Tibial nerve (tissue), 4 donors: ENCODE data around the gene RPUSD1. TPM values are rescaled to one million over a fixed set of nuclear protein-coding genes. Genes with fewer than 3 reads are reported as not detected.
"Not testable (repeated sequence)": the region's sequence is repeated elsewhere in the genome, so short reads cannot be mapped to it uniquely, and the experiment has no call there.

ENCODE experiments used
- DNase-seq, 2 donors: peaks; one replicate each; pipeline ENCODE4 v3.0.0-alpha.2; 2019; ENCODE audit warnings: low spot score in 2 of 2
- H3K27ac ChIP-seq, 4 donors: fragments of 200-600 bp; sonication (generic) in 3 of 4; one replicate each; pipeline ENCODE4 v1.5.1; 2017 to 2019; ENCODE audit warnings: mild to moderate bottlenecking in 1 of 4
- H3K27me3 ChIP-seq, 2 donors: fragments of 200-600 bp; sonication (generic) in 1 of 2; one replicate each; pipeline versions ENCODE4 v1.5.1 to v1.6.0; 2017 to 2019
- H3K36me3 ChIP-seq, 3 donors: fragments of 200-600 bp; sonication (generic); one replicate each; pipeline ENCODE4 v1.5.1; 2018 to 2019
- H3K4me1 ChIP-seq, 4 donors: fragments of 200-600 bp; sonication (generic) in 3 of 4; one replicate each; pipeline ENCODE4 v1.5.1; 2017 to 2019
- H3K4me3 ChIP-seq, 4 donors: fragments of 200-600 bp; sonication (generic) in 3 of 4; one replicate each; pipeline ENCODE4 v1.5.1; 2017 to 2019; ENCODE audit warnings: mild to moderate bottlenecking in 1 of 4, moderate library complexity in 1 of 4
- H3K9me3 ChIP-seq, 4 donors: fragments of 200-600 bp; sonication (generic) in 3 of 4; one replicate each; pipeline ENCODE4 v1.5.1; 2017 to 2019
- CTCF ChIP-seq, 5 experiments: fragments of 200-600 bp in 3 of 5; fragments of 450-650 bp in 2 of 5; sonication (generic) in 3 of 5; IDR thresholded peaks; one replicate each; pipeline ENCODE4 v1.5.1; 2016 to 2019; ENCODE audit warnings: antibody characterized with exemption in 5 of 5, mild to moderate bottlenecking in 3 of 5, moderate library complexity in 2 of 5
- EP300 ChIP-seq, 2 donors: sonication (generic); formaldehyde crosslinking; IDR thresholded peaks; one replicate each; pipeline ENCODE4 v1.6.1; 2017; ENCODE audit warnings: antibody characterized with exemption in 2 of 2, mild to moderate bottlenecking in 1 of 2
- POLR2A ChIP-seq, 2 donors: fragments of 450-650 bp; IDR thresholded peaks; one replicate each; pipeline ENCODE4 v1.6.1; 2017; ENCODE audit warnings: antibody characterized with exemption in 2 of 2, mild to moderate bottlenecking in 2 of 2, moderate library complexity in 2 of 2
- WGBS, 2 donors: methylation state at CpG; one replicate each; pipeline ENCODE4 v1.1.5; 2018; 5-methylcytosine and 5-hydroxymethylcytosine counted together
- total RNA-seq, 4 donors: library from RNA; depleted of rRNA; stranded (reverse); fragments of >200 nt; gene quantifications; one replicate each; pipeline ENCODE4 v1.1.0, GENCODE V29; 2016

The RPUSD1 gene
- total RNA-seq, 4 donors from 2014 or later, result 8.5 to 18.3 (median 12.5) TPM

GRCh38 chr16:777826-778225 is 10.4 kb downstream of the RPUSD1 start:
- DNase-seq, result no peak
- no peak overlapping the region for H3K4me3 ChIP-seq
- WGBS, 2 donors, result 27 to 30% methylated on average over 16 of the region's 16 CpGs
- TF ChIP-seq EP300 (IDR thresholded peaks at IDR 0.05), result no peak
- no peak for TF ChIP-seq POLR2A (IDR thresholded peaks at IDR 0.05)
- no peak for TF ChIP-seq CTCF (IDR thresholded peaks at IDR 0.05)
- H3K9me3 ChIP-seq, result no peaks in the 10 kb centered on the region
- no peaks in the 10 kb centered on the region for H3K4me1 ChIP-seq
- no peaks in the 10 kb centered on the region for H3K36me3 ChIP-seq
- peaks cover 0 to 81% of the 10 kb centered on the region in 2 donors for H3K27me3 ChIP-seq
- H3K27ac ChIP-seq, result no peak overlapping the region

GRCh38 chr16:776824-777223 is 11.4 kb downstream of the RPUSD1 start:
- no peaks in the 10 kb centered on the region for H3K36me3 ChIP-seq
- no peaks in the 10 kb centered on the region for H3K9me3 ChIP-seq
- no peak for DNase-seq
- no peak overlapping the region for H3K4me3 ChIP-seq
- 88% methylated on average over 9 of the region's 9 CpGs for WGBS, 2 donors
- TF ChIP-seq CTCF (IDR thresholded peaks at IDR 0.05) (no peak), EP300 (IDR thresholded peaks at IDR 0.05) (no peak), POLR2A (IDR thresholded peaks at IDR 0.05) (no peak)
- H3K27ac ChIP-seq, result no peak overlapping the region
- H3K27me3 ChIP-seq, result peaks cover 0 to 71% of the 10 kb centered on the region in 2 donors
- H3K4me1 ChIP-seq, result no peaks in the 10 kb centered on the region

GRCh38 chr16:776298-776697 is 11.9 kb downstream of the RPUSD1 start:
- not testable (repeated sequence) for DNase-seq, H3K9me3 ChIP-seq, H3K4me3 ChIP-seq, H3K27ac ChIP-seq, H3K4me1 ChIP-seq, H3K36me3 ChIP-seq
- WGBS, 2 donors, result 90 to 93% methylated on average over 10 of the region's 10 CpGs
- peaks cover 0 to 65% of the 10 kb centered on the region in 2 donors for H3K27me3 ChIP-seq

- Histone ChIP-seq H3K27ac (no peak overlapping the region), H3K27me3 (peaks cover 0 to 64% of the 10 kb centered on the region in 2 donors), H3K4me1 (no peaks in the 10 kb centered on the region), H3K4me3 (no peak overlapping the region), H3K36me3 (no peaks in the 10 kb centered on the region), H3K9me3 (no peaks in the 10 kb centered on the region)
- 56 to 57% methylated on average over 27 to 33 of the region's 36 CpGs for WGBS, 2 donors
- no peak for TF ChIP-seq EP300 (IDR thresholded peaks at IDR 0.05)
- no peak for TF ChIP-seq CTCF (IDR thresholded peaks at IDR 0.05)
- no peak for TF ChIP-seq POLR2A (IDR thresholded peaks at IDR 0.05)
- no peak for DNase-seq
Measured at GRCh38 chr16:775236-775796, 12.9 kb downstream of the RPUSD1 start.

GRCh38 chr16:774086-775001 is 13.8 kb downstream of the RPUSD1 start:
- Histone ChIP-seq H3K36me3 (no peaks in the 10 kb centered on the region), H3K4me1 (no peaks in the 10 kb centered on the region), H3K4me3 (no peak overlapping the region), H3K9me3 (no peaks in the 10 kb centered on the region), H3K27me3 (peaks cover 0 to 64% of the 10 kb centered on the region in 2 donors), H3K27ac (no peak overlapping the region)
- DNase-seq, result no peak
- WGBS, 2 donors, result 73 to 83% methylated on average over 13 to 45 of the region's 46 CpGs
- no peak for TF ChIP-seq POLR2A (IDR thresholded peaks at IDR 0.05)
- no peak for TF ChIP-seq EP300 (IDR thresholded peaks at IDR 0.05)
- TF ChIP-seq CTCF (IDR thresholded peaks at IDR 0.05), result no peak
